IMR-90 (cell line): ENCODE data around the gene BPGM. TPM values are rescaled to one million over a fixed set of nuclear protein-coding genes. Genes with fewer than 3 reads are reported as not detected.

ENCODE experiments used
- ATAC-seq: fragments of 200-7000 bp; cut with Tn5 transposase; 2 replicates; pipeline ENCODE4 v1.9.1; 2020; ENCODE audit warnings: low read depth, mild to moderate bottlenecking, moderate library complexity
- BruUV-seq: library from RNA; stranded (reverse); fragments of 400-500 nt; replicated peaks from 2 replicates; lab custom pipeline; 2021; lab: Mats Ljungman, UMichigan
- CTCF ChIA-PET: fragments of 300-600 bp; formaldehyde crosslinking; extraction: SDS; loops from one replicate; lab custom pipeline; 2021; ENCODE audit warnings: antibody characterized with exemption; lab: Yijun Ruan, JAX
- POLR2A ChIA-PET: fragments of 300-600 bp; sonication (Branson Sonifier 250); formaldehyde crosslinking; loops from one replicate; lab custom pipeline; 2022; ENCODE audit warnings: antibody characterized with exemption; ENCODE audit not compliant: unreplicated experiment; lab: Charles Lee
- DNase-seq: peaks from one replicate; pipeline ENCODE4 v3.0.0; 2013
- H2AFZ ChIP-seq: replicated peaks from 2 replicates; pipeline ENCODE3; 2013; ENCODE audit warnings: low read length, mild to moderate bottlenecking; ENCODE audit not compliant: poor library complexity
- H2AK5ac ChIP-seq: 2 replicates; pipeline ENCODE4 v1.6.1; 2013; ENCODE audit warnings: low read depth, low read length, inconsistent platforms
- H2AK9ac ChIP-seq: replicated peaks from 2 replicates; pipeline ENCODE3; 2013; ENCODE audit warnings: mild to moderate bottlenecking, low read depth, low read length, moderate library complexity; ENCODE audit not compliant: poor library complexity
- H2BK120ac ChIP-seq: 2 replicates; pipeline ENCODE4 v1.6.1; 2013; ENCODE audit warnings: low read depth, low read length, inconsistent platforms
- H2BK15ac ChIP-seq: 3 replicates; pipeline ENCODE4 v1.6.1; 2013; ENCODE audit warnings: low read depth, low read length, inconsistent platforms
- H2BK20ac ChIP-seq: 2 replicates; pipeline ENCODE4 v1.6.1; 2013; ENCODE audit warnings: low read depth, mild to moderate bottlenecking, inconsistent platforms, low read length, moderate library complexity
- H2BK5ac ChIP-seq: 2 replicates; pipeline ENCODE4 v1.6.1; 2013; ENCODE audit warnings: mild to moderate bottlenecking, low read depth, low read length, inconsistent platforms; ENCODE audit not compliant: poor library complexity, severe bottlenecking
- H3K14ac ChIP-seq: replicated peaks from 2 replicates; pipeline ENCODE4 v1.6.1; 2013; ENCODE audit warnings: low read depth, low read length, inconsistent platforms
- H3K18ac ChIP-seq: 2 replicates; pipeline ENCODE4 v1.6.1; 2013; ENCODE audit warnings: low read depth, low read length, control low read depth
- H3K23ac ChIP-seq: 2 replicates; pipeline ENCODE4 v1.6.1; 2013; ENCODE audit warnings: low read depth, low read length, inconsistent platforms
- H3K27ac ChIP-seq: 2 replicates; pipeline ENCODE4 v1.5.1; 2013; ENCODE audit warnings: mild to moderate bottlenecking, control low read depth, low read length; ENCODE audit not compliant: insufficient read depth
- H3K27me3 ChIP-seq: 2 replicates; pipeline ENCODE4 v1.6.1; 2013; ENCODE audit warnings: low read length; ENCODE audit not compliant: control insufficient read depth, insufficient read depth
- H3K36me3 ChIP-seq: 2 replicates; pipeline ENCODE4 v1.6.1; 2013; ENCODE audit warnings: low read length, mixed read lengths; ENCODE audit not compliant: control insufficient read depth, insufficient read depth
- H3K4ac ChIP-seq: 2 replicates; pipeline ENCODE4 v1.6.1; 2013; ENCODE audit warnings: low read depth, low read length, inconsistent platforms
- H3K4me1 ChIP-seq: 2 replicates; pipeline ENCODE4 v1.6.1; 2013; ENCODE audit warnings: low read length, mixed read lengths; ENCODE audit not compliant: control insufficient read depth, insufficient read depth
- H3K4me2 ChIP-seq: 2 replicates; pipeline ENCODE4 v1.6.1; 2013; ENCODE audit warnings: low read depth, mild to moderate bottlenecking, control low read depth, low read length, moderate library complexity
- H3K4me3 ChIP-seq: 2 replicates; pipeline ENCODE4 v1.5.1; 2013; ENCODE audit warnings: low read depth, mild to moderate bottlenecking, control low read depth, low read length, moderate library complexity; ENCODE audit not compliant: insufficient read depth
- H3K56ac ChIP-seq: 2 replicates; pipeline ENCODE4 v1.6.1; 2013; ENCODE audit warnings: low read length, inconsistent platforms; ENCODE audit not compliant: insufficient read depth; ENCODE audit errors: extremely low read depth
- H3K79me1 ChIP-seq, 2 experiments: 2 replicates each; pipeline ENCODE4 v1.6.1; 2013; ENCODE audit warnings: low read length in 2 of 2, inconsistent platforms in 1 of 2, low read depth in 1 of 2
- H3K9ac ChIP-seq: 2 replicates; pipeline ENCODE4 v1.6.1; 2013; ENCODE audit warnings: low read depth, low read length, control low read depth
- H3K9me1 ChIP-seq: 2 replicates; pipeline ENCODE4 v1.6.1; 2013; ENCODE audit warnings: low read length, inconsistent platforms; ENCODE audit not compliant: insufficient read depth
- H3K9me3 ChIP-seq: 2 replicates; pipeline ENCODE4 v1.6.1; 2013; ENCODE audit warnings: low read length; ENCODE audit not compliant: control insufficient read depth, insufficient read depth
- H4K20me1 ChIP-seq: 2 replicates; pipeline ENCODE4 v1.6.1; 2013; ENCODE audit warnings: low read length, inconsistent platforms; ENCODE audit not compliant: insufficient read depth
- H4K5ac ChIP-seq: 2 replicates; pipeline ENCODE4 v1.6.1; 2013; ENCODE audit warnings: mild to moderate bottlenecking, low read depth, low read length, control low read depth
- H4K8ac ChIP-seq, 2 experiments: 2 replicates each; pipeline ENCODE4 v1.6.1; 2013; ENCODE audit warnings: low read depth in 2 of 2, low read length in 2 of 2, control low read depth in 1 of 2, inconsistent platforms in 1 of 2
- H4K91ac ChIP-seq: 2 replicates; pipeline ENCODE4 v1.6.1; 2013; ENCODE audit warnings: low read depth, low read length, inconsistent platforms; ENCODE audit not compliant: insufficient read depth
- BHLHE40 ChIP-seq: fragments of 150-350 bp; IDR thresholded peaks from 2 replicates; pipeline ENCODE4 v1.6.1; 2016; ENCODE audit warnings: mild to moderate bottlenecking, low read depth, low read length
- CEBPB ChIP-seq: IDR thresholded peaks from 2 replicates; pipeline ENCODE4 v1.6.1; 2012; ENCODE audit warnings: low read depth, low read length, improper control_type of control experiment
- ELK1 ChIP-seq: fragments of 150-350 bp; IDR thresholded peaks from 2 replicates; pipeline ENCODE4 v1.6.1; 2016; ENCODE audit warnings: low read depth, mild to moderate bottlenecking, low read length, moderate library complexity, borderline replicate concordance
- MAZ ChIP-seq: IDR thresholded peaks from 2 replicates; pipeline ENCODE4 v1.6.1; 2012; ENCODE audit warnings: low read depth, mild to moderate bottlenecking, low read length, improper control_type of control experiment, moderate library complexity, borderline replicate concordance
- POLR2A ChIP-seq: IDR thresholded peaks from 2 replicates; pipeline ENCODE4 v1.6.1; 2012; ENCODE audit warnings: mild to moderate bottlenecking, low read depth, low read length
- RCOR1 ChIP-seq: IDR thresholded peaks from 2 replicates; pipeline ENCODE4 v1.6.1; 2012; ENCODE audit warnings: mild to moderate bottlenecking, low read length, improper control_type of control experiment; ENCODE audit not compliant: insufficient replicate concordance
- RFX5 ChIP-seq: IDR thresholded peaks from 2 replicates; pipeline ENCODE4 v1.8.0; 2012; ENCODE audit warnings: low read depth, mild to moderate bottlenecking, low read length, moderate library complexity
- SMC3 ChIP-seq: fragments of 150-350 bp; IDR thresholded peaks from 2 replicates; pipeline ENCODE4 v1.6.1; 2016; ENCODE audit warnings: low read depth, mild to moderate bottlenecking, antibody characterized with exemption, low read length, moderate library complexity
- WGBS, 2 experiments: methylation state at CpG; one replicate each; pipeline versions ENCODE4 v1.1.5 to v1.1.7; 2013; ENCODE audit warnings: missing lambda C conversion rate in 2 of 2; ENCODE audit not compliant: insufficient read length in 1 of 2; ENCODE audit errors: extremely low coverage in 2 of 2; 5-methylcytosine and 5-hydroxymethylcytosine counted together
- dilution Hi-C: fragments of 300-500 bp; cut with HindIII; formaldehyde crosslinking; loops from one replicate; pipeline ENCODE4 v1.14.3; 2018; ENCODE audit warnings: low sequenced_read_pairs; ENCODE audit not compliant: unreplicated experiment
- in situ Hi-C: fragments of 300-500 bp; cut with MboI; formaldehyde crosslinking; loops from 3 replicates; pipeline ENCODE4 v1.14.3; 2019; ENCODE audit warnings: low sequenced_read_pairs, inconsistent platforms, mixed read lengths
- intact Hi-C: fragments of 100-400 bp; cut with micrococcal nuclease; formaldehyde crosslinking; loops from 2 replicates; pipeline ENCODE4 v1.10.0; 2022
- polyA plus RNA-seq, 3 experiments: library from polyadenylated mRNA; depleted of rRNA; stranded (reverse); fragments of >200 nt; gene quantifications; 2 replicates each; pipeline ENCODE4 v1.2.3, GENCODE V29; 2012; ENCODE audit warnings: low replicate concordance in 1 of 3
- total RNA-seq: library from RNA; depleted of rRNA; stranded (reverse); fragments of >200 nt; gene quantifications from 2 replicates; pipeline ENCODE4 v1.2.3, GENCODE V29; 2012

BPGM gene
- total and polyA plus RNA-seq, 2 of the 4 experiments (the other 2 are of a cell fraction): 18.8 to 20.0 TPM

GRCh38 chr7:134707663-134708378, 61.2 kb downstream of the BPGM start:
- no peak overlapping the region for H3K9ac ChIP-seq
- H3K9me3 ChIP-seq: no peaks in the 10 kb centered on the region
- no peak overlapping the region for H3K4me3 ChIP-seq
- no peak overlapping the region for H3K14ac ChIP-seq
- no peak overlapping the region for H4K5ac ChIP-seq
- ATAC-seq (no peak), DNase-seq (no peak)
- no CpG with 5 or more reads among the region's 4 CpGs for WGBS, 2 experiments
- H2BK5ac ChIP-seq: no peak overlapping the region
- H2BK20ac ChIP-seq: no peak overlapping the region
- H2AK9ac ChIP-seq: no peak overlapping the region
- no peak overlapping the region for H3K4ac ChIP-seq
- H2AK5ac ChIP-seq: no peak overlapping the region
- no peak overlapping the region for H3K18ac ChIP-seq
- peaks cover 3% of the 10 kb centered on the region; the same call in 1 of the 2 replicates for H3K9me1 ChIP-seq
- H4K20me1 ChIP-seq: no peaks in the 10 kb centered on the region
- H3K4me1 ChIP-seq: peaks cover 8% of the 10 kb centered on the region; the same call in 1 of the 2 replicates
- intact Hi-C loops (no loop called here), dilution Hi-C loops (no loop called here), in situ Hi-C loops (no loop called here)
- no peak overlapping the region for H3K4me2 ChIP-seq
- H3K27ac ChIP-seq: no peak overlapping the region
- no peak overlapping the region for H2AFZ ChIP-seq
- no peak overlapping the region for H4K8ac ChIP-seq
- H3K56ac ChIP-seq: no peak overlapping the region
- ChIA-PET POLR2A (no interaction called here), CTCF (no interaction called here)
- H3K27me3 ChIP-seq: no peaks in the 10 kb centered on the region
- H4K91ac ChIP-seq: no peak overlapping the region
- H3K79me1 ChIP-seq: peaks cover 0 to 6% of the 10 kb centered on the region in 2 experiments; a peak in 1 of 4 replicates
- no peak overlapping the region for H2BK15ac ChIP-seq
- H3K23ac ChIP-seq: no peak overlapping the region
- no peaks in the 10 kb centered on the region for H3K36me3 ChIP-seq
- H2BK120ac ChIP-seq: no peak overlapping the region
- no TSS peak for BruUV-seq
- TF ChIP-seq BHLHE40 (no peak), MAZ (no peak), CEBPB (no peak), ELK1 (no peak), POLR2A (no peak), SMC3 (no peak), RCOR1 (no peak), RFX5 (no peak)
